OCI-LY3 (cell line): ENCODE data around the gene GRAMD1B.

ENCODE experiments used
- H2AFZ ChIP-seq: fragments of 200-600, 300-600 bp; shearing (Covaris generic); 2 replicates; pipeline ENCODE4 v1.6.0; 2014; ENCODE audit warnings: antibody characterized with exemption, low read depth, low read length
- H3K27ac ChIP-seq: fragments of 200-600, 300-600 bp; sonication (generic); 2 replicates; pipeline ENCODE4 v1.5.1; 2014; ENCODE audit warnings: mild to moderate bottlenecking, low read length, moderate library complexity, mixed read lengths
- H3K27me3 ChIP-seq: fragments of 200-600, 300-600 bp; sonication (generic); 2 replicates; pipeline ENCODE4 v1.6.1; 2014; ENCODE audit warnings: low read depth, low read length, mixed read lengths
- H3K36me3 ChIP-seq: fragments of 200-600, 300-600 bp; sonication (generic); replicated peaks from 2 replicates; pipeline ENCODE3; 2014; ENCODE audit warnings: low read depth, low read length, mixed read lengths
- H3K4me1 ChIP-seq: fragments of 300-600, 200-600 bp; sonication (generic); 2 replicates; pipeline ENCODE4 v1.6.1; 2014; ENCODE audit warnings: low read length, mixed read lengths
- H3K4me2 ChIP-seq: fragments of 200-600, 300-600 bp; sonication (generic); 2 replicates; pipeline ENCODE4 v1.6.1; 2014; ENCODE audit warnings: low read length, mixed read lengths
- H3K4me3 ChIP-seq: fragments of 300-600, 200-600 bp; sonication (generic); 2 replicates; pipeline ENCODE4 v1.5.1; 2014; ENCODE audit warnings: antibody characterized with exemption, mild to moderate bottlenecking, low read length, moderate library complexity
- H3K79me2 ChIP-seq: fragments of 300-600, 200-600 bp; shearing (Covaris generic); 2 replicates; pipeline ENCODE4 v1.6.1; 2014; ENCODE audit warnings: mild to moderate bottlenecking, low read length, mixed read lengths
- H3K9ac ChIP-seq: fragments of 300-600, 200-600 bp; shearing (Covaris generic); 2 replicates; pipeline ENCODE4 v1.6.0; 2014; ENCODE audit warnings: mild to moderate bottlenecking, low read length, moderate library complexity
- H3K9me3 ChIP-seq: fragments of 200-600, 300-600 bp; shearing (Covaris generic); 2 replicates; pipeline ENCODE4 v1.6.1; 2014; ENCODE audit warnings: low read length, mixed read lengths; ENCODE audit not compliant: insufficient read depth
- H4K20me1 ChIP-seq: fragments of 200-600, 300-600 bp; sonication (generic); 2 replicates; pipeline ENCODE4 v1.6.1; 2016; ENCODE audit warnings: low read length, mixed read lengths; ENCODE audit not compliant: insufficient read depth
- CTCF ChIP-seq: fragments of 200-600, 300-600 bp; sonication (generic); IDR thresholded peaks from 2 replicates; pipeline ENCODE4 v1.5.1; 2014; ENCODE audit warnings: antibody characterized with exemption, low read length, low read depth
- EZH2phosphoT487 ChIP-seq: fragments of 200-600 bp; shearing (Covaris generic); IDR thresholded peaks from 2 replicates; pipeline ENCODE4 v1.6.1; 2018; ENCODE audit warnings: antibody characterized with exemption, mixed run types, low read depth

Gene GRAMD1B

GRCh38 chr11:123437236-123437979 is 7.3 kb downstream of the GRAMD1B start:
- no peak overlapping the region for H3K4me2 ChIP-seq
- no peaks in the 10 kb centered on the region for H3K4me1 ChIP-seq
- 0 out of 2 replicates have a peak, but pooled peaks cover 2% of the 10 kb centered on the region for H3K27me3 ChIP-seq

DNA sequence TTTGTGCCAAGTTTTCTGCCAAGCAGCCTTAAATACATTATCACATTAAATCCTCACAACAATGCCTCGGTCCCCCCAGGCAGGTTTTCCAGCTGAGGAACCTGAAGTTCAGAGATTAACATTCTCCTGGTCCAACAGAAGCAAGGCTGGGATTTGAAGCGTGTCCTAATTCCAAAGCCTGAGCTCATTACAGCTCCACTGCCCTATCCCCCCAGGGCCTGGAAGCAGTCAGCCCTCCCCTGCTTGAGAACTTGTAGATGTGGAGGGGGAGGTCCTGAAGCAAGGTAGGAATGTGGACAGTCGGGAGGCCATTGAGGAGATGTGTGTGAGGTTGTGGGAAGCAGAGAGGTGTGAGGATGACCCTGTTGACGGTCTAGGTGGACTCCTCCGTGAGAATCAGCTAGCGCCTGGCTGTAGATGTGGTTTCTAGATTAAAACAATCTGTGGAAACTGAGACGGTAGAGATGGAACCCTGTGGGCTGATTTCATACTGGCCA is 8.1 kb downstream of the GRAMD1B start:
- Histone ChIP-seq H3K27me3 (0 out of 2 replicates have a peak, but pooled peaks cover 2% of the 10 kb centered on the region), H3K4me1 (no peaks in the 10 kb centered on the region), H3K36me3 (no peaks in the 10 kb centered on the region), H3K27ac (no peak overlapping the region), H3K4me3 (no peak overlapping the region), H4K20me1 (no peaks in the 10 kb centered on the region), H3K79me2 (no peaks in the 10 kb centered on the region), H3K9ac (no peak overlapping the region), H3K9me3 (no peaks in the 10 kb centered on the region), H3K4me2 (no peak overlapping the region), H2AFZ (no peak overlapping the region)
- TF ChIP-seq EZH2phosphoT487 (no peak), CTCF (no peak)

More at GRCh38 chr11:123437236-123437979, 7.3 kb downstream of the GRAMD1B start:
- Histone ChIP-seq H3K36me3 (no peaks in the 10 kb centered on the region), H3K9ac (no peak overlapping the region), H3K79me2 (no peaks in the 10 kb centered on the region), H3K9me3 (no peaks in the 10 kb centered on the region), H3K27ac (no peak overlapping the region), H4K20me1 (no peaks in the 10 kb centered on the region), H3K4me3 (no peak overlapping the region), H2AFZ (no peak overlapping the region)
- TF ChIP-seq CTCF = no peak
- no peak for TF ChIP-seq EZH2phosphoT487

DNA sequence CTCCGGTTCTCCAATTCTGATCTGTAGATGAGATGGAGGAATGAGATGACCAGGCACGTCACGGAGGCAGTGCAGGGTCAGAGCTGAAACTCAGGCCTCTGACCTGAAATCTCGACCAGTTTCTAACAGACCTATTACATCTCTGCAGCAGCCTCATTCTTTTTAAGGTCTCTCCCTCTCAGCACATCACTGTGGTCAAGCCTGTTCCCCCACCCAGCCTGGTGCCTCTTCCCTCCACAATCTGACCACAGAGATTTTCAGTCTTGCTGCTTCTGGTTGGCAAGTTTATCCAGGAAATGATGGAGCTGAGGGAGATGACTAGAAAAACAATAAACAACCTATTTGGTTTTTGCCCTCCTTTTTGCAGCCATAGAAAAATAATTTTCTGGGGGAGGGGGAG is 9.5 kb downstream of the GRAMD1B start:
- H3K36me3 ChIP-seq = no peaks in the 10 kb centered on the region
- H3K9ac ChIP-seq = no peak overlapping the region
- H3K79me2 ChIP-seq = no peaks in the 10 kb centered on the region
- H3K9me3 ChIP-seq = no peaks in the 10 kb centered on the region
- H3K4me1 ChIP-seq = no peaks in the 10 kb centered on the region
- H3K4me2 ChIP-seq = no peak overlapping the region
- no peak overlapping the region for H2AFZ ChIP-seq
- TF ChIP-seq CTCF = no peak
- no peak for TF ChIP-seq EZH2phosphoT487
- no peak overlapping the region for H3K4me3 ChIP-seq
- 0 out of 2 replicates have a peak, but pooled peaks cover 2% of the 10 kb centered on the region for H3K27me3 ChIP-seq
- no peaks in the 10 kb centered on the region for H4K20me1 ChIP-seq
- H3K27ac ChIP-seq = no peak overlapping the region

DNA sequence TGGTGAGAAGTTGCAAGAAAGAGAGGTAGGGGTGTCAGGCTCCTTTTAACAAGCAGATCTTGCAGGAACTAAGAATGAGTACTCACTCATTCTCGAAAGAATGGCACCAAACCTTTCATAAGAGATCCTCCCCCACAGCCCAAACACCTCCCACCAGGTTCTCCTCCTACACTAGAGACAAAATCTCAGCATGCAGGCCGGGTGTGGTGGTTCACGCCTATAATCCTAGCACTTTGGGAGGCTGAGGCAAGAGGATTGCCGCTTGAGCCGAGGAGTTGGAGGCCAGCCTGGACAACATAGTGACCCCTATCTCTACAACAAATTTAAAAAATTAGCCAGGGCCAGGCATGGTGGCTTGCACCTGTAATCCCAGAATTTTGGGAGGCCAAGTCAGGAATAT is 11.1 kb downstream of the GRAMD1B start:
- TF ChIP-seq CTCF = no peak
- TF ChIP-seq EZH2phosphoT487 = no peak
- Histone ChIP-seq H3K4me1 (no peaks in the 10 kb centered on the region), H3K36me3 (no peaks in the 10 kb centered on the region), H2AFZ (no peak overlapping the region), H3K4me3 (no peak overlapping the region), H4K20me1 (no peaks in the 10 kb centered on the region), H3K79me2 (no peaks in the 10 kb centered on the region), H3K27me3 (0 out of 2 replicates have a peak, but pooled peaks cover 4% of the 10 kb centered on the region), H3K9ac (no peak overlapping the region), H3K27ac (no peak overlapping the region), H3K4me2 (no peak overlapping the region), H3K9me3 (no peaks in the 10 kb centered on the region)
